ENCODE measurements around the gene CTRL. TPM values are rescaled to one million over a fixed set of nuclear protein-coding genes. Genes with fewer than 3 reads are reported as not detected.

Gene CTRL
- total and polyA plus RNA-seq, 8 donors: 0.50 to 7.1 (median 5.3) TPM; not detected in 1

- Histone ChIP-seq H3K4me1 (no peaks in the 10 kb centered on the region), H3K4me3 (no peak within 1 kb of the TSS), H3K9me3 (no peaks in the 10 kb centered on the region), H3K27ac (peak within 1 kb of the TSS in 1 of 2 donors; percentile 18), H3K27me3 (no peaks in the 10 kb centered on the region), H3K36me3 (peaks cover 4 to 84% of the 10 kb centered on the region in 2 donors)
- DNase-seq: peak in 2 of 4 donors; percentile 54 to 78
- peak; percentile 18 for ATAC-seq
- no peak for TF ChIP-seq CTCF (IDR thresholded peaks at IDR 0.05)
- intact Hi-C loops (cut with DNase I): no loop called here
These were observed 12.2 kb upstream of the CTRL start, which contains the start of gene LCAT for GRCh38 chr16:67943619-67944504. LCAT (minus strand) TSS chr16:67944120; CDS start chr16:67944101, 19 bp downstream.

- Histone ChIP-seq H3K27me3 (no peaks in the 10 kb centered on the region), H3K9me3 (no peaks in the 10 kb centered on the region), H3K36me3 (peaks cover 0 to 77% of the 10 kb centered on the region in 2 donors), H3K27ac (peak overlapping the region in 1 of 2 donors; percentile 18), H3K4me1 (no peaks in the 10 kb centered on the region), H3K4me3 (no peak overlapping the region)
- intact Hi-C loops (cut with DNase I): no loop called here
- DNase-seq (no peak), ATAC-seq (no peak)
- no peak for TF ChIP-seq CTCF (IDR thresholded peaks at IDR 0.05)
These were observed 11.6 kb upstream of the CTRL start for GRCh38 chr16:67943256-67943618.

GRCh38 chr16:67942510-67943255 is 11.0 kb upstream of the CTRL start:
- TF ChIP-seq CTCF (IDR thresholded peaks at IDR 0.05): peak in 1 of 2 donors; percentile 28
- no peak overlapping the region for H3K27ac ChIP-seq
- ATAC-seq: no peak

GRCh38 chr16:67942200-67942509 is 10.5 kb upstream of the CTRL start:
- peak; percentile 59 to 71 for TF ChIP-seq CTCF (IDR thresholded peaks at IDR 0.05)
- no peaks in the 10 kb centered on the region for H3K9me3 ChIP-seq
- peak; percentile 34 for ATAC-seq
- no peak for DNase-seq
- peaks cover 4 to 5% of the 10 kb centered on the region in 2 donors for H3K4me1 ChIP-seq
- peaks cover 0 to 67% of the 10 kb centered on the region in 2 donors for H3K36me3 ChIP-seq
- no peaks in the 10 kb centered on the region for H3K27me3 ChIP-seq
- H3K4me3 ChIP-seq: no peak overlapping the region
- H3K27ac ChIP-seq: no peak overlapping the region
- intact Hi-C loops (cut with DNase I): no loop called here

More at GRCh38 chr16:67942510-67943255, 11.0 kb upstream of the CTRL start:
- no peak overlapping the region for H3K4me3 ChIP-seq
- intact Hi-C loops (cut with DNase I): no loop called here
- H3K4me1 ChIP-seq: no peaks in the 10 kb centered on the region
- DNase-seq: peak in 1 of 4 donors; percentile 73
- no peaks in the 10 kb centered on the region for H3K27me3 ChIP-seq
- H3K9me3 ChIP-seq: no peaks in the 10 kb centered on the region
- H3K36me3 ChIP-seq: peaks cover 0 to 72% of the 10 kb centered on the region in 2 donors
